Measurements from ENCODE around the gene RBBP7. TPM values are rescaled to one million over a fixed set of nuclear protein-coding genes. Genes with fewer than 3 reads are reported as not detected.

Gene RBBP7
- total RNA-seq, 2 experiments from 2014 or later, result 149 to 191 TPM

- Mint-ChIP-seq H3K27ac (no peak overlapping the region), H3K4me3 (no peak overlapping the region), H3K9me3 (no peaks in the 10 kb centered on the region), H3K36me3 (ENCODE audit: low read depth) (peaks cover 7% of the 10 kb centered on the region), H3K4me1 (no peaks in the 10 kb centered on the region), H3K27me3 (no peaks in the 10 kb centered on the region)
- ChIA-PET CTCF (interaction anchor here (0.5 kb wide), 1 partner anchor 15 kb away, joined by 3 read pairs; no protein-coding TSS in a partner anchor), POLR2A (no interaction called here)
- no peak for DNase-seq
Measured at GRCh38 chrX:16797841-16798240, 72.3 kb downstream of the RBBP7 start.

DNA sequence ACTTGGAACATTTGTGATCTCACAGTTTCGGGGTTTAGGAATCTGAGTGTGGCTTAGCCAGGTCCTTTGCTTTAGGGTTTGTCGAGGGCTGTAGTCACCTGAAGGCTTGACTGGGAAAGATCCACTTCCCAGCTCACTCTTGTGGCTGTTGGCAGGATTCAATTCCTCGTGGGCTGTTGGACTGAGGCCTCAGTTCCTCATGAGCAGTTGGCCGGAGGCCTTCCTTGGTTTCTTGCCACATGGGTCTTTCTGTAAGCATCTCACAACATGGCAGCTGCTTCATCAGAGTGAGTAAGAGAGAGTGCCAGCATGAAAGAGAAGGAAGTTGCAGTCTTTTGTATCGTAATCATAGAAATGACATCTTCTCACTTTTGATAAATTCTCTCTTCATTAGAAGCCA is 72.8 kb downstream of the RBBP7 start:
- H3K27ac Mint-ChIP-seq, result no peak overlapping the region
- peaks cover 7% of the 10 kb centered on the region for H3K36me3 Mint-ChIP-seq (ENCODE audit: low read depth)

GRCh38 chrX:16796298-16796697 is 73.9 kb downstream of the RBBP7 start:
- Mint-ChIP-seq H3K27ac (no peak overlapping the region), H3K9me3 (no peaks in the 10 kb centered on the region), H3K4me1 (no peaks in the 10 kb centered on the region), H3K27me3 (no peaks in the 10 kb centered on the region), H3K36me3 (ENCODE audit: low read depth) (peaks cover 7% of the 10 kb centered on the region), H3K4me3 (no peak overlapping the region)
- CTCF ChIA-PET, result interaction anchor here (0.7 kb wide), 1 partner anchor 65 kb away, joined by 3 read pairs; no protein-coding TSS in a partner anchor
- POLR2A ChIA-PET, result no interaction called here
- DNase-seq, result no peak

More for the DNA sequence above, 72.8 kb downstream of the RBBP7 start:
- Mint-ChIP-seq H3K4me3 (no peak overlapping the region), H3K4me1 (no peaks in the 10 kb centered on the region), H3K9me3 (no peaks in the 10 kb centered on the region), H3K27me3 (no peaks in the 10 kb centered on the region)
- POLR2A ChIA-PET, result no interaction called here
- CTCF ChIA-PET, result interaction anchor here (0.5 kb wide), 1 partner anchor 15 kb away, joined by 3 read pairs; no protein-coding TSS in a partner anchor
- DNase-seq, result no peak

Other genes starting within 250 kb of the RBBP7 start
- not detected for gene S100G, start 220.2 kb downstream of the RBBP7 start, total RNA-seq
- gene CTPS2, start 157.7 kb downstream of the RBBP7 start, total RNA-seq, result 1 to 10 TPM; 4.0 to 4.1 TPM
- 10 to 100 TPM; 14.1 to 15.7 TPM for gene SYAP1, start 150.8 kb downstream of the RBBP7 start, total RNA-seq
- gene TXLNG, start 83.9 kb downstream of the RBBP7 start, total RNA-seq, result 10 to 100 TPM; 10.4 to 12.2 TPM
- gene REPS2, start 76.3 kb upstream of the RBBP7 start, total RNA-seq, result not detected

Measured in activated CD4-positive, alpha-beta T cell treated with anti-CD3 and anti-CD28 coated beads, Interleukin-2, amount 10 ng/mL, durations not matched to agents 7 days and 5 days (primary cell).